Measurements from ENCODE around the gene PNKP.

PNKP gene

GRCh38 chr19:49890349-49891311 is 23.3 kb upstream of the PNKP start (continued):
- TF ChIP-seq ZBTB10 (tag by site-specific recombination; IDR thresholded peaks at IDR 0.05) (no peak), ZNF548 (tag by site-specific recombination; IDR thresholded peaks at IDR 0.05) (no peak), HIC1 (tag by site-specific recombination; IDR thresholded peaks at IDR 0.05) (no peak), ZNF146 (tag by site-specific recombination; IDR thresholded peaks at IDR 0.05) (no peak), SETDB1 (IDR thresholded peaks at IDR 0.05; ENCODE audit: insufficient read length, low read length) (peak; percentile 1), ZNF510 (tag by site-specific recombination; IDR thresholded peaks at IDR 0.05; ENCODE audit: insufficient replicate concordance) (no peak), ZSCAN23 (tag by site-specific recombination; IDR thresholded peaks at IDR 0.05) (no peak), ZNF521 (tag by site-specific recombination; IDR thresholded peaks at IDR 0.05) (no peak), ZNF596 (tag by site-specific recombination; IDR thresholded peaks at IDR 0.05) (no peak), ZNF138 (tag by site-specific recombination; IDR thresholded peaks at IDR 0.05; ENCODE audit: borderline replicate concordance) (no peak), ZNF140 (tag by site-specific recombination; IDR thresholded peaks at IDR 0.05) (no peak), ZNF610 (tag by site-specific recombination; IDR thresholded peaks at IDR 0.05; ENCODE audit: borderline replicate concordance) (no peak), BCL6B (tag by site-specific recombination; IDR thresholded peaks at IDR 0.05) (no peak), ZNF341 (tag by site-specific recombination; IDR thresholded peaks at IDR 0.05; ENCODE audit: low read depth) (peak; percentile 35; the same call in 1 of the 2 replicates), KLF9 (tag by site-specific recombination; IDR thresholded peaks at IDR 0.05; ENCODE audit: low read depth) (peak; percentile 90), ZNF76 (tag by site-specific recombination; IDR thresholded peaks at IDR 0.05; ENCODE audit: borderline replicate concordance, low read depth) (no peak), ZFP3 (tag by site-specific recombination; IDR thresholded peaks at IDR 0.05; ENCODE audit: low read depth) (no peak), ZNF133 (tag by site-specific recombination; IDR thresholded peaks at IDR 0.05) (no peak), ZNF169 (tag by site-specific recombination; IDR thresholded peaks at IDR 0.05) (no peak), ZNF558 (tag by site-specific recombination; IDR thresholded peaks at IDR 0.05) (no peak), ZNF155 (tag by site-specific recombination; IDR thresholded peaks at IDR 0.05) (no peak), ZNF48 (tag by site-specific recombination; IDR thresholded peaks at IDR 0.05) (no peak), ZNF473 (tag by site-specific recombination; IDR thresholded peaks at IDR 0.05) (no peak), ZNF26 (tag by site-specific recombination; IDR thresholded peaks at IDR 0.05) (no peak), ZNF211 (tag by site-specific recombination; IDR thresholded peaks at IDR 0.05; ENCODE audit: low read depth) (no peak), ZNF549 (tag by site-specific recombination; IDR thresholded peaks at IDR 0.05) (no peak), ZFHX2 (tag by site-specific recombination; conservative IDR thresholded peaks at IDR 0.05) (peak; percentile 57; the same call in 1 of the 2 replicates), ZNF777 (tag by site-specific recombination; IDR thresholded peaks at IDR 0.05; ENCODE audit: borderline replicate concordance) (no peak), SP7 (tag by site-specific recombination; IDR thresholded peaks at IDR 0.05) (0 out of 2 replicates have a peak, but pooled peaks have one; percentile 32), ZNF571 (tag by site-specific recombination; IDR thresholded peaks at IDR 0.05) (no peak), SP3 (tag by site-specific recombination; IDR thresholded peaks at IDR 0.05) (peak; percentile 66), ZNF37A (tag by site-specific recombination; IDR thresholded peaks at IDR 0.05) (no peak), KLF7 (tag by site-specific recombination; IDR thresholded peaks at IDR 0.05; ENCODE audit: borderline replicate concordance) (no peak), GLIS2 (tag by site-specific recombination; IDR thresholded peaks at IDR 0.05) (peak; percentile 14; the same call in 1 of the 2 replicates)

Data from HEK293 (cell line).